COR-L47 (cell line): Measurements from ENCODE around the gene PFKFB3.
"Not testable (repeated sequence)": the region's sequence is repeated elsewhere in the genome, so short reads cannot be mapped to it uniquely, and the experiment has no call there.

ENCODE experiments used
- DNase-seq: peaks from one replicate; lab custom pipeline; 2025; lab: John Stamatoyannopoulos, UW

The PFKFB3 gene

DNA sequence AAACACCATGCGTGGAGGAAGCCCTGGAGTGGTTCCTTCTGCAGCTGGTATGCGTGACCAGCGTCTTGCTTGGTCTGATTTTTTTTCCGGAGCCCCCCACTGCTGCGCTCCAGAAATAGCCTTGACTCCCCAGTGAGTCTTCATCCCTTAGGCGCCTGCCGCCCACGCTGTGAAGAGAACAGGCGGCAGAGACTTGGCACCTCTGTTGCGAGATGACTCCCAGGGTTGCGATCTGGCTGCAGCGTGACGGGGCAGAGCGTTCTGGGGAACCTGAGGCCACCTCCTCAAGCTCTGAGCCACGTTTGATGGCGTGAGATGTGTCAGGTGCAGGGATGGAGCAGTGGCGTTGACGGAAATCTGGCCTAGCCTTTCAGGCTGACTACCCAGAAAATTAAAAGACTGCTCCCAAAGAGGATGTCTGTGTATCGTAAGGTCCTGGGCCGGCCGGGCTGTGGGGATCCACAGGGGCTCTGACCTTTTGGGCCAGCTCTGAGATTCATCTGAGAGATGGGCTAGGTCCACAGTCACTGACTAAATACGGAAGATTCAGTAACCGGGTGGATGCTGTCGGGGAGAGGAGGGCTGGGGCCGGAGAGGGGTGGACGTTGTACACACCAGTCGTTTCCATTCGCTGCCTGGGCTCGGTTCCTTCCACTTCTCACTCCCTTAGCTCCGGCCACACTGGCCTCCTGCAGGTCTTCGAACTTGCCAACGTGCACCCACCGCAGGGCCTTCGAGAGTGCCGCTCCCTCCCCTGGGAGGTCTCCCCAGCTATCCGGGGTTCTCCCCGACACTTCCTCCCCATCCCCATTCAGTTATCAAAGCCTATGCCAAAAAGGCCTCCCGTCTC is 33.8 kb downstream of the PFKFB3 start:
- DNase-seq = no peak

DNA sequence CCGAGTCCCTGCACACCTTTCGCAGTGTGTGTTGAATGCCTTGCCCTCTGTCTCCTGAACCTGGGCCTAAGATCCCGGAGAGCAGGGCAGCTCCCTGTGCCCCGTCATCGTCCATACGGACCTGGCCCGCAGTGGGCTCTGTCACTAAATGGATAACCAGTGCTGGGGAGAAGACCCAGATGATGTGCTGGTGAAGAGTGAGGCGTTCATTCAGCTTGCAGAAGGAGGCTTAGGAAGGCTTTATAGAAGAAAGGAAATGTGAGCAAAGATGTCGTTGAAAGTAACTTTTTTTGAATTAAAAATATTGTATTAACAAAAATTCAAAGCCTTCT is 34.4 kb downstream of the PFKFB3 start:
- no peak for DNase-seq

DNA sequence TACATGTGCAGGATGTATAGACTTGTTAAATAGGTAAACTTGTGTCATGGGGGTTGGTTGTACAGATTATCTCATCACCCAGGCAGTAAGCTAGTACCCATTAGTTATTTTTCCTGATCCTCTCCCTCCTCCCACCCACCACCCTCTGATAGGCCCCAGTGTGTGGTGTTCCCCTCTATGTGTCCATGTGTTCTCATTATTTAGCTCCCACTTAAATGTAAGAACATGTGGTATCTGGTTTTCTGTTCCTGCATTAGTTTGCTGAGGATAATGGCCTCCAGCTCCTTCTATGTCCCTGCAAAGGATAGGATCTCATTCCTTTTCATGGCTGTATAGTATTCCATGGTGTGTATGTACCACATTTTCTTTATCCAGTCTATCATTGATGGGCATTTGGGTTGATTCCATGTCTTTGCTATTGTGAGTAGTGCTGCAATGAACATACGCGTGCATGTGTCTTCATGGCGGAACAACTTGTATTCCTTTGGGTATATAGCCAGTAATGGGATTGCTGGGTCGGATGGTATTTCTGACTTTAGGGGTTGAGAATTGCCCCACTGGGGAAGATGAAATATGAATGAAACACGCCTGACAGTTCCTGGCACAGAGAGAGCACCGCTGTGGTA is 36.0 kb downstream of the PFKFB3 start:
- DNase-seq = not testable (repeated sequence)

- no peak for DNase-seq
Observed at GRCh38 chr10:6239213-6239991, 36.7 kb downstream of the PFKFB3 start.

DNA sequence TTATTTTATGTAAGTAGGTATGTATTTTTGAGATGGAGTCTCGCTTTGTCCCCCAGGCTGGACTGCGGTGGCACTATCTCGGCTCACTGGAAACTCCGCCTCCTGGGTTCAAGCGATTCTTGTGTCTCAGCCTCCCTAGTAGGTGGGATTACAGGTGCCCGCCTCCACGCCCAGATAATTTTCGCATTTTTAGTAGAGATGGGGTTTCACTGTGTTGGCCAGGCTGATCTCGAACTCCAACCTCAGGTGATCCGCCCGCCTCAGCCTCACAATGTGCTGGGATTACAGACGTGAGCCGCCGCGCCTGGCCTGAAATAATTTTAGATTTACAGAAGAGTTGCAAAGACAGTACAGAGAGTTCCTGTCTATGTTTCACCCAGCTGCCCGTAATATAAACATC is 37.5 kb downstream of the PFKFB3 start:
- DNase-seq = no peak

DNA sequence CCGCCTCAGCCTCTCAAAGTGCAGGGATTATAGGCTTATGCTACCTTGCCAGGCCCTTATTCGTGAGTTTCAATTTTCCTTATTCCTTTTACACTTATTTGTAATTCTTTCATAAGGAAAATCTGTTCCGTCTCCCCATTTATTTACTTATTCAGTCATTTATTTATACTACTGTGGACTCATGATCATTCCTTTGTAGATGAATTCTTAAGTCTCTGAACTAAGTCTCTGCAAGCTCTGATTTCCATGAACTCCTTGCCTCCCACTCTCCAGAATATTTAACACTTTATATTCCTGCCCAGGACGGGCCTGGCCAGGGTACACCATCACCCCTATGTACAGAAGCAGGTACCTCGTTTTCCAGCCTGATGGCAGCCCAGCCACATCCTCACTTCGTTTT is 39.4 kb downstream of the PFKFB3 start:
- no peak for DNase-seq

DNA sequence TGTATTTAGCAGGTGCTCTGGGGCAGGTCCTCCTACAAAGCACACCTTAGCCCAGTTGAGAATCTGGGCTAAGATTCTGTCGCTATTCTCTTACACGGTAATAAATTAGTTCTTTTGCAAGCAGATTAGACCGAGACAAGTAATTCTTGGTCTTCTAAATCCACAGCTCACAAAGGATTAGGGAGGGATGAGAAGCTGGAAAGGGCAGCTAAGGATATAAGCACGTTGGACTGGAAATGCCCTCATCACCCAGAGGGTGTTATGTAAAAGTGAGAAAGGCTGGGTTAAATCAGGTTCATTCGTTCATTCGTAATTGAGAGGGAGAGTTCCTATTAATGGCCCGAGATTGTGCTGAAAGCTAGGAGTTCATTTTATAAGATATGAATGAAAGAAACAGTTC is 41.8 kb downstream of the PFKFB3 start:
- no peak for DNase-seq

DNA sequence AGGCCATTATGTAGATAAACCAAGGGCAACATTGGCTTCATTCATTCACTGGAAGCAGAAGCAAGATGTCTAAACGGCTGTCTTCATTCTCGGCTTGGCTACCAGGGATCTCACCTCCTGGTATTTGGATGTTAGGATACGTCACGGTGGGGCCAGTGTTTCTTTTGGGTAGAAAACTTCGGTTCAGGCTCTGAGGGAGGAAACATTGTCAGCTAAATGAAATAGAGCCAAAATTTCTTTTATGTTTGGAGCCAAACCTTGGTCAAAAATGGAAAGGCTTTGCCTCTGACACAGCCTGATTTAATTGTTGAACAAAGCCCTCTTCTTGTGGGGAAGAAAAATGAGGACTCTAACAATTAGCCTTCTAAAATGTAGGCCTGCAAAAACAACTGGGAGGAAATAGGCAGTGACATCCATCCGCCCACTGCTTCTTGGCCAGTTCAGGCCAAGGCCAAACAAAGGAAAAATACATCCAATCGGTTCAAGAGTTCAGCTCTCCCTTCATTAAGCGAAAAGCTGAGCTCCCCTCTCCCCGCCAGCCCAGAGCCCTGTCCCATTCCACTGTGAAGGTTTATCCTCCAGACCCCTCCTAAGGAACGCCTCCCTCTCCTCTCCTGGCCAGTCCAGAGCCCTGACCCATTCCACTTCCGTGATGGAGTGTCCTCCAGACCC is 44.4 kb downstream of the PFKFB3 start:
- no peak for DNase-seq

DNA sequence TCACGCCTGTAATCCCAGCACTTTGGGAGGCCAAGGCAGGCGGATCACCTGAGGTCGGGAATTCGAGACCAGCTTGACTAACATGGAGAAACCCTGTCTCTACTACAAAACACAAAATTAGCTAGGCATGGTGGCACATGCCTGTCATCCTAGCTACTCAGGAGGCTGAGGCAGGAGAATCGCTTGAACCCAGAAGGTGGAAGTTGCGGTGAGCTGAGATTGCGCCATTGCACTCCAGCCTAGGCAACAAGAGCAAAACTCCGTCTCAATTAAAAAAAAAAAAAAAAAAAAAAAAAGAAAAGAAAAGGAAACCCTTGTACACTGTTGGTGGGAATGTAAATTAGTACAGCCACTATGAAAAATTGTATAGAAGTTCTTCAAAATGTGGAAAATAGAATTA is 46.2 kb downstream of the PFKFB3 start:
- DNase-seq = not testable (repeated sequence)

GRCh38 chr10:6249698-6250097 is 47.0 kb downstream of the PFKFB3 start:
- DNase-seq = no peak

DNA sequence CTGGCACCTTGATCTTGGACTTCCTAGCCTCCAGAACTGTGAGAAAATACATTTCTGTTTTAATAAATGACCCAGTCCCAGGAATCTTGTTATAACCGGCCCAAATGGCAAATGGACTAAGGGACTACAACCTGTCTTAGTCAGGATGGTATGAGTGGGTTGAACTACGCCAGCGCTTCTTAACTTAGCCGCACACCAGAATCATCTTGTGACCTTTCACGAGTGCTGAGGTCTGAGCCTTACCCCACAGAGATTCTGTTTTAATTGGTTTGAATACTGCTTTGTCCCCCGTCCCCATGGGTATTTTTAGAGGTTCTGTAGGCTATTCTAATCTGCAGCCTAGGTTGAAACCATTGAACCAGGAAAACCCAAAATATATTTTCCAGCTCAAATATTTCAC is 48.0 kb downstream of the PFKFB3 start:
- DNase-seq = no peak

- DNase-seq = no peak
Observed at GRCh38 chr10:6254201-6254600, 51.5 kb downstream of the PFKFB3 start.

- DNase-seq = no peak
Observed at GRCh38 chr10:6255548-6256061, 52.9 kb downstream of the PFKFB3 start.

DNA sequence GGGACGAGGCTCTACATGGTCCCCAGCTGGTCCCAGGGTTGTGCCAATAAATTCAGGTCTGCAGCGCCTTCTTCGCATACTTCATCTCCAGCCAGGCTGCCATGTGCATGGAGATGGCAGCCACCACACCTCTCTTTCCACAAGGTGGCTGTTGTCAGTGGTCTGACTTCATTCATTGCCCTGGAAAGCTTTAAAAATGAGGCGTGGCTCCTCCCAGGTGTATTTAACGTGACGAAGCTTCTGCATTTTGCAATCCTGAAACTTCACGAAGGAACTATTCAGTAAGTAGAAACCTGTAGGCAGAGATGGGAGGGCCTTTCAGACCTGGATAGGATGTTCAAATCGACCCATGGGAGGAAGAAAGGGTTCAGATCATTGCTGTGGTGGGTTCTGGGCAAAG is 53.7 kb downstream of the PFKFB3 start:
- no peak for DNase-seq

DNA sequence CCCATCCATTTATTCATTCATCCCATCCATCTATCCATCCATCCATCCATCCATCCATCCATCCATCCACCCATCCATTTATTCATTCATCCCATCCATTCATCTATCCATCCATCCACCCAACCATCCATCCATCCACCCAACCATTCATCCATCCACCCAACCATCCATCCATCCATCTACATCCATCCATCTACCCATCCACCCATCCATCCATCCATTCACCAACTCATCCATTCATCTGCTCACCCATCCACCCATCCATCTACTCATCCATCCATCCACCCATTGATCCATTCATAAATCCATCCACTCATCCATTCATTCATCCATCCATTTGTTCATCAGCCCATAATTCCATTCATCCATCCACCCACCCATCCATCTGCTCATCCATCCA is 56.4 kb downstream of the PFKFB3 start:
- no peak for DNase-seq

DNA sequence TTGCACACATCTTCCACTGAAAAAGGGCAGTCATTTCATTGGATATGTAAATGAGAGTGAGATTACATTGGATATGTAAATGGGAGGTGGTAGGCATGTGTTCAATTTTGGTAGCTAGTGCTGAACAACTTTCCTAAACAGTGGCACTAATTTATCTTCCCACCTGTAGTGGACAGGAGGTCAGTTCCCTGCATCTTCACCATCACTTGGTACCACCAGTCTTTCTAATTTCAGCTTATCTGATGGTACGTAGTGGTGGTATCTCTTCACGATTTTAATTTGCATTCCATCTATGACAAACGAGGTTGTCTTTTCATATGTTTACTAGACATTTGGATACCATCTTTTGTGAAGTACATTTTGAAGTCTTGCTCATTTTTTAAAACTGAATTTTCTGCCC is 58.1 kb downstream of the PFKFB3 start:
- no peak for DNase-seq

DNA sequence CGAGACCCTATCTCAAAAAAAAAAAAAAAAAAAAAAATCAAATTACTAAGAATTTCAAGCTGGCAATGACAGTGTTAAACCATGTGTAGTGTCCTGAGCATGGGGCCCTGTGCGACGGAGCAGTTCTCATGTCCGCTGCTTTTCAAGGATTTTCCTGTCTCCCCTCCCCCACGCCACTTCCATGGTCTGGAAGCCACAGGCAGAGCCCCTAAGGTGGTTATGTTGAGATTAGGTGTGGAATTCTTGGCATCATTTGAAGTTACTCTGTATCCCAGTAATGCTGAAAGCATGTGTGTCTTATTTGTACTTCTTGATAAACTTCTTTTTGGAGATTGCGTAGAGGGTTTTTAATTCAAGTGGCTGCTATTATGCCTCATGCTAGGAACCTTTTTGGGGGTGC is 65.2 kb downstream of the PFKFB3 start:
- no peak for DNase-seq

DNA sequence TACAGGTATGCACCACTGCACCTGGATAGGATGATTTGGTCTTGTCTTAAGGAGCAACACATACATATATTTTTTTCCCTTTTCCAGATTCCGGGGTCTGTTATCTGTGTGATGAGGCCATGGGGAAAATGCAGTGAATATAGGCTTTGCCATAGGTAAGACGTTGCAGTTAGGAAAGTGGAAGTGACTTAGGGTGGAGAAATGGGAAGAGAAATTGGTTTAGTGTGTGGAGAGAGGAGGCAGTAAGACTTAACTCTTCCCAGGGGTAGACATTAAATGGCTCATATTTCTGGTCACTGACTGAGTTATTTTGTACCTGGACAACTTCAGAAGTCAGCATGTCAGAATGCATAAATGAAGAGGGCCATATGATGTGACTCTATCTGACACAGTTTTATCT is 66.7 kb downstream of the PFKFB3 start:
- DNase-seq = no peak

DNA sequence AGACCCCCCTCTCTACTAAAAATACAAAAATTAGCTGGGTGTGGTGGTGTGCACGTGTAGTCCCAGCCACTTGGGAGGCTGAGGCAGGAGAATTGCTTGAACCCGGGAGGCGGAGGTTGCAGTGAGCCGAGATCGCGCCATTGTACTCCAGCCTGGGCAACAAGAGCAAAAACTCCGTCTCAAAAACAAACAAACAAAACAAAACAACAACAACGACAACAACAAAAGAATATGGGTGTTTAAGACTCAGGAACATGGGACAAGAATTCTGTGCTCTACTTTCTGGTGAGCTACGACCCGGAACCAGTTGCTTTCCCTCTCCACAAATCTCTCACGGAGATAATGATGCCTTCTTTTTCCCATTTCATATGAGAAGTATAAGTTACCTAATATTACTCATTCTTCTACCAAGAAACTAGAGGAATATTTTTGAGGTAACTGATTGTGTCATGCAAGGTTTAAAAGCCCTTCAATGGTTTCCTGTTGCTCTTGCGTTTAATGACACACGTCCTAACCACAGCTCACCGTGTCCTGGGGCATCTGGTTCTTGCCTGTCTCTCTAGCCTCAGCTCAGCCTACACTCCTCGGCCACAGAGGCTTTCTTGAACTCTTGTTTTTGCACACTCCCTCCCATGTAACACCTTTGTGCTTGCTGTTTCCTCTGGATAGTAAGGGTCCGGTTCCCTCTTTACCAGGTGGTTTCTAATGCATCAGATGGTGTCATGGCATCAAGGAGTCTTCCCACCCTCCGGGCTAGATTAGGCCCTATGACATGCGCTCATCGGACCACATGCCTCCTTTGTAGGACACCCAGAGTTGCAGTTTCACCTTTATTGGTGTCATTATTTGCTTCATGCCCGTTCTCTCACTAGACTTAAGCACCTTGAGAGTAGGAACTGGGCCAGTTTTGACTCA is 67.5 kb downstream of the PFKFB3 start:
- DNase-seq = no peak

DNA sequence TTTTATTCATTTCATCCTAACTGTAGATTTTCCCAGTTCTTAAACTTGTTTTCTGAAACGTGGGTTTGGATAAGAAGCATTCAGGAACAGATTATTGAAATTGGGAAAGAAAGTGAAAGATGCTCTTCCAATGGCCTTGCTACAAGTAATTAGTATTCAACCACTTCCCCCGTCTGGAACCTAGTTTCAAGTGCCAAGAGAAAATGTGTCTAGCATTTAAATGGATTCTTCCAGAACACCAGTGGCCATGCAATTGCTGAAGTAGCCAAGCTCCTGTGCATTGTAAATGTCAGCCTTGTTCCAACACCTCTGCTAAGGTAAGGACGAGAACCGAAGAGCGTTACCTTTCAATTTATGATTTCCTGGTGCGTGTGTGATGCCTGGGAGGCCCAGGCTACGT is 68.2 kb downstream of the PFKFB3 start:
- no peak for DNase-seq

GRCh38 chr10:6271663-6272062 is 68.9 kb downstream of the PFKFB3 start:
- no peak for DNase-seq
